Measurements from ENCODE around the gene LYRM9. TPM values are rescaled to one million over a fixed set of nuclear protein-coding genes. Genes with fewer than 3 reads are reported as not detected.
"Not testable (repeated sequence)": the region's sequence is repeated elsewhere in the genome, so short reads cannot be mapped to it uniquely, and the experiment has no call there.

Gene LYRM9
- polyA plus RNA-seq, 1 donor (not counting 4 experiments of a cell fraction or from before 2014, with no cell fraction given): 3.0 TPM

GRCh38 chr17:27888067-27888466, 5.1 kb downstream of the LYRM9 start:
- Histone ChIP-seq H2AFZ (ENCODE audit: control insufficient read depth, low read length) (no peak overlapping the region), H3K36me3 (ENCODE audit: control insufficient read depth in 2 of 2, extremely low read depth in 1 of 2, insufficient read depth in 2 of 2, low read length in 2 of 2) (no peaks in the 10 kb centered on the region), H3K27ac (ENCODE audit: control insufficient read depth, insufficient read depth, low read length) (no peak overlapping the region), H3K4me1 (ENCODE audit: control insufficient read depth, extremely low read depth, insufficient read depth, low read length) (peaks cover 3% of the 10 kb centered on the region), H3K9me1 (ENCODE audit: control insufficient read depth, extremely low read depth, insufficient read depth, low read length) (no peaks in the 10 kb centered on the region), H3K4me3 (ENCODE audit: control insufficient read depth in 2 of 3, extremely low read depth in 1 of 3, insufficient read depth in 2 of 3, low read depth in 1 of 3, low read length in 3 of 3) (no peak overlapping the region), H3K9me3 (ENCODE audit: control insufficient read depth, low read depth, low read length) (no peaks in the 10 kb centered on the region), H3K9ac (ENCODE audit: control insufficient read depth, extremely low read depth, insufficient read depth, low read length) (no peak overlapping the region), H3K79me2 (ENCODE audit: control insufficient read depth, insufficient read depth, low read length) (no peaks in the 10 kb centered on the region), H4K20me1 (ENCODE audit: control insufficient read depth, extremely low read depth, insufficient read depth, low read length) (no peaks in the 10 kb centered on the region), H3K4me2 (ENCODE audit: control insufficient read depth, extremely low read depth, insufficient read depth, low read depth, low read length) (no peak overlapping the region), H3K27me3 (ENCODE audit: control insufficient read depth, extremely low read depth, insufficient read depth, low read length) (peaks cover 5% of the 10 kb centered on the region)
- no peak for DNase-seq (ENCODE audit: low read depth, low spot score)
- dilution Hi-C loops (cut with MboI; ENCODE audit: extremely low pct_ligation_motif_present, low sequenced_read_pairs): no loop called here
- no peak for FAIRE-seq
- TF ChIP-seq CTCF (optimal IDR thresholded peaks at IDR 0.05 in 1 of 3, IDR thresholded peaks at IDR 0.05 in 1 of 3, conservative IDR thresholded peaks at IDR 0.05 in 1 of 3; ENCODE audit: extremely low read depth in 1 of 3, insufficient read depth in 2 of 3, low read length in 3 of 3) (no peak), EZH2 (IDR thresholded peaks at IDR 0.05; ENCODE audit: low read length) (no peak)

GRCh38 chr17:27886348-27886906, 6.7 kb downstream of the LYRM9 start:
- dilution Hi-C loops (cut with MboI; ENCODE audit: extremely low pct_ligation_motif_present, low sequenced_read_pairs); FAIRE-seq: not testable (repeated sequence)

More at GRCh38 chr17:27886348-27886906, 6.7 kb downstream of the LYRM9 start:
- H3K36me3 ChIP-seq (ENCODE audit: control insufficient read depth in 2 of 2, extremely low read depth in 1 of 2, insufficient read depth in 2 of 2, low read length in 2 of 2); H3K4me3 ChIP-seq (ENCODE audit: control insufficient read depth in 2 of 3, extremely low read depth in 1 of 3, insufficient read depth in 2 of 3, low read depth in 1 of 3, low read length in 3 of 3); H4K20me1 ChIP-seq (ENCODE audit: control insufficient read depth, extremely low read depth, insufficient read depth, low read length); H3K27ac ChIP-seq (ENCODE audit: control insufficient read depth, insufficient read depth, low read length); H3K79me2 ChIP-seq (ENCODE audit: control insufficient read depth, insufficient read depth, low read length); H3K27me3 ChIP-seq (ENCODE audit: control insufficient read depth, extremely low read depth, insufficient read depth, low read length); H3K4me2 ChIP-seq (ENCODE audit: control insufficient read depth, extremely low read depth, insufficient read depth, low read depth, low read length); H2AFZ ChIP-seq (ENCODE audit: control insufficient read depth, low read length); H3K9me1 ChIP-seq (ENCODE audit: control insufficient read depth, extremely low read depth, insufficient read depth, low read length); H3K9me3 ChIP-seq (ENCODE audit: control insufficient read depth, low read depth, low read length); H3K4me1 ChIP-seq (ENCODE audit: control insufficient read depth, extremely low read depth, insufficient read depth, low read length); DNase-seq (ENCODE audit: low read depth, low spot score); H3K9ac ChIP-seq (ENCODE audit: control insufficient read depth, extremely low read depth, insufficient read depth, low read length): not testable (repeated sequence)
